Muscle of leg (tissue), 11 donors: Measurements from ENCODE around the gene ARSB. TPM values are rescaled to one million over a fixed set of nuclear protein-coding genes. Genes with fewer than 3 reads are reported as not detected.

ENCODE experiments used
- DNase-seq: peaks from one replicate; pipeline ENCODE4 v3.0.0; 2013
- H3K27ac ChIP-seq: one replicate; pipeline ENCODE4 v1.5.1; 2013; ENCODE audit warnings: mild to moderate bottlenecking, low read length, control low read depth
- H3K27me3 ChIP-seq: one replicate; pipeline ENCODE4 v1.6.1; 2013; ENCODE audit warnings: low read length; ENCODE audit not compliant: control insufficient read depth, insufficient read depth
- H3K36me3 ChIP-seq: one replicate; pipeline ENCODE4 v1.6.1; 2013; ENCODE audit warnings: low read length; ENCODE audit not compliant: control insufficient read depth, insufficient read depth
- H3K4me1 ChIP-seq: one replicate; pipeline ENCODE4 v1.6.1; 2013; ENCODE audit warnings: low read length; ENCODE audit not compliant: control insufficient read depth, insufficient read depth
- H3K4me3 ChIP-seq: one replicate; pipeline ENCODE4 v1.5.1; 2013; ENCODE audit warnings: low read length, control low read depth
- H3K9me3 ChIP-seq: replicated peaks from 2 replicates; pipeline ENCODE4 v1.6.1; 2013; ENCODE audit warnings: low read depth, low read length; ENCODE audit not compliant: control insufficient read depth
- WGBS: methylation state at CpG from one replicate; pipeline ENCODE4 v1.1.5; 2013; ENCODE audit warnings: missing lambda C conversion rate; ENCODE audit not compliant: insufficient coverage; 5-methylcytosine and 5-hydroxymethylcytosine counted together
- polyA plus RNA-seq, 8 donors: library from polyadenylated mRNA; unstranded; fragments of 120-200 nt; gene quantifications; one replicate each; pipeline versions ENCODE4 v1.2.1 to v1.2.3, GENCODE V29; 2013; ENCODE audit warnings: inconsistent platforms in 1 of 8, low replicate concordance in 1 of 8; ENCODE audit not compliant: insufficient read length in 8 of 8, insufficient read depth in 1 of 8
- total RNA-seq: library from RNA; stranded (reverse); fragments of 120-200 nt; gene quantifications from one replicate; pipeline ENCODE4 v1.2.4, GENCODE V29; 2013

Gene ARSB
- total and polyA plus RNA-seq, 9 donors = 15.2 to 27.6 (median 21.2) TPM

- no peak for DNase-seq
- WGBS = 83% methylated on average over 1 of the region's 2 CpGs
These were observed 37.7 kb upstream of the ARSB start for GRCh38 chr5:79022771-79023170.

DNA sequence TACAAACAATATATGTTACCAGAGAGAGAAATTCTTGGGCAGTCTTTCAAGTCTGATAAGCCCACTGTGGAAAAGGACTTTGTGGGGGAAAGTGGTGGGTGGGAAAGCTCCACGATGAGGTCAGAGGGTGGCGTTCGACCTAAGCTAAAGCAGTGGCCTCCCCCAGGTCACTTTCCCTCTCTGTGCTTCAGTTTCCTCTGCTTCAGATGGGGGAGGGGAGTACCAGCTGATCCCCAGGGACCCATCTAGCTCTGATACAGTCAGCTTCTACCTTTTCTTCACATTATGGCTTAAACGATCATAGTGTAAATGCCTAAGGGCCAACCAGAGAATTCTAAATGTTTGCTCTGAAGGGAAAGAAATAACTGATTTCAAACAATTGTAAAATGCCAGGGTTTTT lies 36.6 kb upstream of the ARSB start:
- H3K27ac ChIP-seq = no peak overlapping the region
- no CpG with 5 or more reads among the region's 4 CpGs for WGBS
- no peaks in the 10 kb centered on the region for H3K4me1 ChIP-seq
- no peaks in the 10 kb centered on the region for H3K27me3 ChIP-seq
- no peaks in the 10 kb centered on the region for H3K9me3 ChIP-seq
- DNase-seq = no peak
- no peak overlapping the region for H3K4me3 ChIP-seq
- no peaks in the 10 kb centered on the region for H3K36me3 ChIP-seq

More at GRCh38 chr5:79022771-79023170, 37.7 kb upstream of the ARSB start:
- H3K27me3 ChIP-seq = no peaks in the 10 kb centered on the region
- H3K4me1 ChIP-seq = no peaks in the 10 kb centered on the region
- no peak overlapping the region for H3K27ac ChIP-seq
- H3K4me3 ChIP-seq = no peak overlapping the region
- H3K9me3 ChIP-seq = no peaks in the 10 kb centered on the region
- H3K36me3 ChIP-seq = no peaks in the 10 kb centered on the region

- peak; percentile 81 for DNase-seq
- no peaks in the 10 kb centered on the region for H3K36me3 ChIP-seq
- H3K4me1 ChIP-seq = no peaks in the 10 kb centered on the region
- no peaks in the 10 kb centered on the region for H3K9me3 ChIP-seq
- no peak overlapping the region for H3K27ac ChIP-seq
- no peak overlapping the region for H3K4me3 ChIP-seq
- H3K27me3 ChIP-seq = no peaks in the 10 kb centered on the region
- WGBS = no CpG with 5 or more reads among the region's 14 CpGs
These were observed 35.9 kb upstream of the ARSB start for GRCh38 chr5:79020861-79021561.

DNA sequence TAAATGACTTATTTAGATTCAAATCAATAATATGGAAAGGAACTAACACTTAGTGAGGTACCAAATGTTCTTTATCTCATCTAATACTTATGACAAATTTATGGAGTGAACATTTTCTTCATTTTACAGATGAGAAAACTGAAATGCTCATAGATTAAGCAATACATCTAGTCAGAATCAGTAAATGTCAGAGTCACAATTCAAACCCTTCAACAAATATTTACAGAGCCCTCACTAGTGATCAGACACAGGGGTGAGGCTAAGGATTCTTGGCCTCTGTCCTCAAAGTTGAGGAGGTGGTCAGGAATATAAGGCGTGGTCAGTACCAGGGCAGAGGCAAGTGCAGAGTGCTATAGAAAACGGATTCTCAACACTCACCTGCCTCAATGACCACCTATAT lies 29.5 kb upstream of the ARSB start:
- DNase-seq = no peak
- 100% methylated on average over 2 of the region's 2 CpGs for WGBS
- no peak overlapping the region for H3K27ac ChIP-seq
- H3K27me3 ChIP-seq = no peaks in the 10 kb centered on the region
- peaks cover 3% of the 10 kb centered on the region for H3K9me3 ChIP-seq
- no peak overlapping the region for H3K4me3 ChIP-seq
- no peaks in the 10 kb centered on the region for H3K36me3 ChIP-seq
- no peaks in the 10 kb centered on the region for H3K4me1 ChIP-seq

DNA sequence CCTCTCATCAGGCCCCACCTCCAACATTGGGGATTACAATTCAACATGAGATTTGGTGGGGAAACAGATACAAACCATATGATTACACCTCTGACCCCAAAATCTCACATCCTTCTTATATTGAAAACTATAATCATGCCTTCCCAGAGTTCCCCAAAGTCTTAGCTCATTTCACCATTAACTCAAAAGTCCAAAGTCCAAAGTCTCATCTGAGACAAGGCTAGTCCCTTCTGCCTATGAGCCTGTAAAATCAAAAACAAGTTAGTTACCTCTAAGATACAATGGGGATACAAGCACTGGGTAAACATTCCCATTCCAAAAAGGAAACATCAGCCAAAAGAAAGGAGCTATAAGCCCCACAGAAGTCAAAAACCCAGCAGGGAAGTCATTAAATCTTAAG lies 26.8 kb upstream of the ARSB start:
- Histone ChIP-seq H3K27me3 (no peaks in the 10 kb centered on the region), H3K9me3 (peaks cover 3% of the 10 kb centered on the region), H3K27ac (no peak overlapping the region), H3K36me3 (no peaks in the 10 kb centered on the region), H3K4me3 (no peak overlapping the region), H3K4me1 (no peaks in the 10 kb centered on the region)
- no peak for DNase-seq

DNA sequence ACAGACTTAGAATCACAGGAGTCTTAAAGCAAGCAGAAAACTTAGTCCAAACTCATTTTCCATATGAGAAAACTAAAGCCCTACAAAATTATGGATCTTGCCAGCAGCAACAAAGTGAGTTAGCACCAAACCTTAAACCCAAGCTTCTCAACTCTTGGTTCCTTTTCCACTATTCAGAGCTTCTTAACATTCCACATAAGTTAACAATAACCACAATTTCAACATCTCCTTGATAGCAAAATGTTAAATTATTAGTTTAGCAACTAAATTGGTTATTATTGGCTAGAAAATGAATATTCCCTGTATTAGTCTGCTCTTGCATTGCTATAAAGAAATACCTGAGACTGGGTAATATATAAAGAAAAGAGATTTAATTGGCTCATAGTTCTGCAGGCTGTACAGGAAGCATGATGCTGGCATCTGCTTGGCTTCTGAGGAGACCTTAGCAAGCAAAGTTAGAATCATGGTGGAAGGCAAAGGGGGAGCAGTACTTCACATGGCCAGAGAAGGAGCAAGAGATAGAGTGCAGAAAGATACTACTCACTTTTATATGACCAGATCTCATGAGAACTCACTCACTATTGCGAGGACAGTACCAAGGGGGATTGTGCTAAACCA lies 26.2 kb upstream of the ARSB start:
- H3K4me3 ChIP-seq = no peak overlapping the region
- no peaks in the 10 kb centered on the region for H3K4me1 ChIP-seq
- peaks cover 3% of the 10 kb centered on the region for H3K9me3 ChIP-seq
- H3K27ac ChIP-seq = no peak overlapping the region
- H3K27me3 ChIP-seq = no peaks in the 10 kb centered on the region
- DNase-seq = no peak
- WGBS = no CpG with 5 or more reads among the region's 1 CpG
- H3K36me3 ChIP-seq = no peaks in the 10 kb centered on the region

GRCh38 chr5:79008362-79008761 lies 23.3 kb upstream of the ARSB start:
- Histone ChIP-seq H3K4me1 (no peaks in the 10 kb centered on the region), H3K9me3 (peaks cover 3% of the 10 kb centered on the region), H3K27ac (no peak overlapping the region), H3K36me3 (no peaks in the 10 kb centered on the region), H3K27me3 (no peaks in the 10 kb centered on the region), H3K4me3 (no peak overlapping the region)
- WGBS = no CpG with 5 or more reads among the region's 3 CpGs
- no peak for DNase-seq

- WGBS = no CpG with 5 or more reads among the region's 3 CpGs
- DNase-seq = no peak
- no peak overlapping the region for H3K27ac ChIP-seq
- H3K27me3 ChIP-seq = no peaks in the 10 kb centered on the region
- no peaks in the 10 kb centered on the region for H3K36me3 ChIP-seq
- H3K4me1 ChIP-seq = no peaks in the 10 kb centered on the region
- H3K9me3 ChIP-seq = peaks cover 3% of the 10 kb centered on the region
- no peak overlapping the region for H3K4me3 ChIP-seq
These were observed 22.8 kb upstream of the ARSB start for GRCh38 chr5:79007872-79008271.

DNA sequence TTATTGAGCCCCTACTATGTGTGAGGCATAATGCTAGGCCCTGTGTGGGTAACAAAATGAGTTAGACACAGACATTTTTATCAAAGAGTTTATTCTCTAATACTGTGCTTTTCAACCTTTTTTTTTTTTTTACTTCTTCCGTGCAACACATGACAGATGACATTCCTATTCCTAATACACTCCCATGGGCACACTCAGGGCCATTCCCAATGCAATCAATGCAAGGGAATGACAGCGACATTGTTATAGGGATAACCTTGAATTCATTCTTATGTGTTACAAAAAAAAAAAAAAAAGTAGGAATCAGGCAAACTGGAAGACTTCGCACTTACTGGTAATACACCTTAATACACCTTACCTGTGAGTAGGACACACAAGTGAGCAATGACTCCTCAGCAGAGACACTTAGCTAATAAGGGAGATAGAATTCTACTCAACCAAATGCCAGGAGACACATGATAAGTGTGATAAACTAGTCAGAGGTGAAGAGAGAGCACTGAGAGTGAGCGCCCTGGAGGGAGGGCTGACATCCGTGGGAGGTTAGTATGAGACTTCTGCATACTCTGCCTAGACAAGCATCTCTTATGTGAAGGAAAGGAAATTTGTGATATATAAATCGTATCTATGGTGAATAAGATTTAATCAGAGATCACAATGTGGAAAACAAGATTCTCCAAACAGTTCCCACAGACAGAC lies 21.0 kb upstream of the ARSB start:
- no peaks in the 10 kb centered on the region for H3K27me3 ChIP-seq
- H3K4me1 ChIP-seq = no peaks in the 10 kb centered on the region
- no peaks in the 10 kb centered on the region for H3K9me3 ChIP-seq
- DNase-seq = no peak
- H3K4me3 ChIP-seq = no peak overlapping the region
- no CpG with 5 or more reads among the region's 6 CpGs for WGBS
- no peaks in the 10 kb centered on the region for H3K36me3 ChIP-seq
- H3K27ac ChIP-seq = no peak overlapping the region

- Histone ChIP-seq H3K27ac (no peak overlapping the region), H3K4me1 (no peaks in the 10 kb centered on the region), H3K36me3 (no peaks in the 10 kb centered on the region), H3K9me3 (no peaks in the 10 kb centered on the region), H3K4me3 (no peak overlapping the region), H3K27me3 (no peaks in the 10 kb centered on the region)
- DNase-seq = no peak
- WGBS = no CpG with 5 or more reads among the region's 4 CpGs
These were observed 20.0 kb upstream of the ARSB start for GRCh38 chr5:79005151-79005550.
